GM18517 (cell line): ENCODE results near the gene PDF.

ENCODE experiments used
- ATAC-seq: cut with Tn5 transposase; IDR thresholded peaks from one replicate; pipeline ENCODE4 v1.9.1; 2021; ENCODE audit warnings: mild to moderate bottlenecking, moderate library complexity; ENCODE audit not compliant: unreplicated experiment

PDF gene

DNA sequence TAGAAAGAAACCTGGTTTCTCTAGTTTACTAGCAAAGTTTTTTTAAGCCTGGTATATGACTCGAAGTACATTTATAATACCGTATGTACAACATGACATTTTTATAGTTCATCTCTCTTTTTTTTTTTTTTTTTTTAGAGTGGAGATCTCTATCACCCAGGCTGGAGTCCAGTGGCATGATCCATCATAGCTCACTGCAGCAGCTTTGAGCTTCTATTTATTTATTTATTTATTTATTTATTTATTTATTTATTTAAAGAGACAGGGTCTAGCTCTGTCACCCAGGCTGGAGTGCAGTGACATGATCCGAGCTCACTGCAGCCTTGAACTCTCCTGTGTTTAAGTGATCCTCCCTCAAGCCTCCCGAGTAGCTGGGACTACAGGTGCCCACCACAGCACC lies 45.1 kb downstream of the PDF start:
- ATAC-seq, result no peak

DNA sequence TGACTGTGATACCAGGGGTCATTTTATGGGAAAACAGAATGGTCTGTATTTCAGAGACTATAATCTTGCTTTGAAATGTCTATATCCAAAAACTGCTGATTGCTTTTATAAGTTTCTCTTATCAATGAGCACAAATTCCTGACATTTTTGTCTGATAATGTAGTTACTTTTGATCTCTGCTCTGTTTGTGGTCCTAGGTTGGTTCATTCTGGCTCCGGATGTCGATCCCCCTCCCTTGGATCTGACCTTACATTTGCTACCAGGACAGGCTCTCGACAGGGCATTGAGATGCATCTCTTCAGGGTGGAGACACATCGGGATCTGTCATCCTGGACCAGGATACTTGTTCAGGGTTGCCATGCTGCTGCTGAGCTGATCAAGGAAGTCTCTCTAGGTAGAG lies 46.5 kb downstream of the PDF start:
- no peak for ATAC-seq

DNA sequence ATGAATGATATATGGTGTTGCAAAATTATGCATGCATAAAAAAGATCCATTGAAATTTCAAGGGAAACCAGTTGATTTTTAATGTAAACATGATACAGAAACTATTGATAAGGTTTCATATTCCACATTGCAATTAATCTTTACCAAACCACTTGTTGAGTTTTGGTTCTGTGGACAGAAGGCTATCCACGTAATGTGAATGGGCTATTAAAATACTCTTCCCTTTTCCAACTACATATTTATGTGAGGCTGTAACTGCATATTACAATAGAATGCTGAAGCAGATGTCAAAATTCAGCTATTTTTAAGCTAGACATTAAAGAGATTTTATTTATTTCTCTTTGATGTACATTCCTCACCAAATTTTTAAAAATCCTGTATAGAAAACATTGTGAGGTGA lies 53.0 kb downstream of the PDF start:
- ATAC-seq, result no peak
